ENCODE measurements around the gene PCSK1.
"Not testable (repeated sequence)": the region's sequence is repeated elsewhere in the genome, so short reads cannot be mapped to it uniquely, and the experiment has no call there.

The PCSK1 gene

DNA sequence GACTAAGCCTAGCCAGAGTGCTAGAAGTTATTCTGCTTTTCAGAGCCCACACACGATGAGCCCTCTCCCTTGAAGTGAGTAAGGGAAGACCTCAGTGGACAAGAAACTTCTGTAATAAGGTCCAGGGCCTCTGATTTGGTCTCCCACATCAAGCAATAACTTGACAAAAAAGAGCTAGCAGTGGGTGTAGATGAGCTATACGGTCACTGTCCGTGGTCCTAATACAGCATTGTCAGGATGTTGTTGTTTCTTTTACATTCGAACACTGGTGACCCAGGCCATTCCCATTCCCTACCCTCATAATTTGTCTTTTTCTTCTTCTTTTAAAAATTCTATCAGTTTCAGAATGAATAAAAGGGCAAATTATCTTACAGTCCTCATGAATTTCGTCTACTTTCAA, 5.2 kb downstream of the PCSK1 start:
- no peak for DNase-seq

DNA sequence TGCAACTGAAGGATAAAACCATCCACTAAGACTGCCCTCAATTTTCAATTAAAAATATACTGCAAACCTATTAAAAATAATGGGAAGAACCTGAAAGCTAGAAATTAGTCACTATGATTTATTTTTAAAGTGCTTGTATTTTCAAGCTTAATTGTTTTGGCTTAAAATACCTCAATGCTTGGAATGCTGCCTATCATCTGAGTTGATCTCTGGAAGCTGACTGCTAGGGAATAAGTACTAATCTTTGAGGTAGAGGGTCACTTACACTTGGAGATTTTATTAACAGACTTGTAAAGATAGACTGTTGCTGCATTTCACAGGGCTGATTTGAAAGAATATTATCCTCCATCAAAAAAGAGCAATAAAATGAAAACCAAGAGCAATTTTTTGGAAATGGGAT, 6.2 kb downstream of the PCSK1 start:
- DNase-seq: no peak

DNA sequence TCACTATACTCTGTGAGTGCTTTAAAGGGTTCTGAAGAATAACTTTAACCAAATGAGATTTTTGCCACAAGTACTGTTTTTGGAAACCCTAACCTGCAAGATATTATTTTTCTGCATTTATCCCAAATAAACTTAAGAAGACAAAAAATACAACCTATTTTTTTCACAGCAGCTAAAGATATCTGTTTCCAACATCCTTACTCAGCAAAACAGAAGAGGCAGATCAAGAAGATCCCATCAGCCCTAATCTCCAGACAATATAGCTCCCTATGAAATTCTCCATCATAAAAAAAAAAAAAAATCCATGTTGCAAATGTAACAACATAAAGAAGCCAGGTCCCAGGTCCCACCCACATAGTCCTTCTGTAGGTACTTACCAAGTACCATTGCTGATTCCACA, 7.6 kb downstream of the PCSK1 start:
- DNase-seq: no peak

DNA sequence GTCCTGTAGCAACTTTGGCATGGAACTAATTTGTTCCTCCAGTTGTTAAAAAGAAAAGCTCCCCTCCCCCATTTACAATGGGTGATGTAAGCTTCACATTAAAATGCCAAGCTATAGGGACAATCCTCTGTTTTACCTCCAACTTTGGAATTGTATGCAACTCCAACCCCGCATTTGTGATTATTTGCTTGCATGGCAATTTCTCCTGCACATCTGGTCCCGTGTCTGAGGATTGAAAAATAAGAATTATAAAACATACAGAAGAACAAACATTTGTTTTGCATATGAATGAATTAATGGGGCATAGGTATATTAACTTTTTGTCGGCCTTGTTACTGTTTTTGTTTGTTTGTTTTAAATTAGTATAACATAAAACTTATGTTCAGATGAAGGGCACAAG, 17.2 kb downstream of the PCSK1 start:
- DNase-seq: no peak

DNA sequence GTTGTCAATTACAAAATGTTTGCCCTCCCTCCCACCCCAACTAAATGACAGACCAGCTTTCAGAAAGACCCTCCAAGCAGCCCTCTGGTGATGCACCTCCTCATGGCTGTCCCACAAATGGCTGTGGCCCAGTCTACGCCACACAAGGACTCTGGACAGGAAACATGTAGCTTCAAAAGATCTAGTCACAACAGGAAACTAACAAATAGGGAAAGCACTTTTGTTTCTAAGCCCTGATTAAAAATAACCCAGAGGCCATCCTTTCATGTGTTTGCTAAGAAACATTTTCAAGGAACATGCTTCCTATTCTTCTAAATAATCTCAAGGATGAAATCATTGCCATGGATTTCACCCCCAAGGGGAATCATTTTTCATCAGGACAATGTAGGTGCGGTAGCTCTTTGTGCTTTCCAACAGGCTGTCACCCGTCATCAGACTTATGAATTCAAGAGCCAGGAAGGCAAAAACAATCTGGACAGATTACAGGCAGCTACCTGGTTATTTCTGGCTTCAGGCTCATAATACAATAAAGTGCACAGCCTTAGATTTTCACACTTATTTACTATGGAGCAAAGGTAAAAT, 20.1 kb downstream of the PCSK1 start:
- no peak for DNase-seq

DNA sequence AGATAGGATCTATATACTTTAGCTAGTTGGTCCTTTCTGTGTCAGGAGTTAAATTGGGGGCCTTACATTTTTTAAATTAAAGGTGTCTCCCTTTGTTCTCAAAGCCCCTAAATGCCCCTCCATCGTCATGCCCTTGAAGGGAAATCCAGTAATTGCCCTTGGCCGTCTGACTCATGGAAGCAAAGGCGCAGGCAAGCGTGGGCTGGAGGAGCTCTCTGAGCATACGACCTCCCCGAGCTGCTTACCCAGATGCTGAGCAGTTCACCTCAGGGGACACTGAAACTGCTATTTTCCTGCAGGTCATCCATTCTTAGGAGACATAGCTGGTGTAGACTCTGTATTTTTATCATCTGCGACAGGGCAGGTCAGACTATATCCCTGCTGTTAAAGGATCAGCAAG, 23.0 kb downstream of the PCSK1 start:
- DNase-seq: no peak

DNA sequence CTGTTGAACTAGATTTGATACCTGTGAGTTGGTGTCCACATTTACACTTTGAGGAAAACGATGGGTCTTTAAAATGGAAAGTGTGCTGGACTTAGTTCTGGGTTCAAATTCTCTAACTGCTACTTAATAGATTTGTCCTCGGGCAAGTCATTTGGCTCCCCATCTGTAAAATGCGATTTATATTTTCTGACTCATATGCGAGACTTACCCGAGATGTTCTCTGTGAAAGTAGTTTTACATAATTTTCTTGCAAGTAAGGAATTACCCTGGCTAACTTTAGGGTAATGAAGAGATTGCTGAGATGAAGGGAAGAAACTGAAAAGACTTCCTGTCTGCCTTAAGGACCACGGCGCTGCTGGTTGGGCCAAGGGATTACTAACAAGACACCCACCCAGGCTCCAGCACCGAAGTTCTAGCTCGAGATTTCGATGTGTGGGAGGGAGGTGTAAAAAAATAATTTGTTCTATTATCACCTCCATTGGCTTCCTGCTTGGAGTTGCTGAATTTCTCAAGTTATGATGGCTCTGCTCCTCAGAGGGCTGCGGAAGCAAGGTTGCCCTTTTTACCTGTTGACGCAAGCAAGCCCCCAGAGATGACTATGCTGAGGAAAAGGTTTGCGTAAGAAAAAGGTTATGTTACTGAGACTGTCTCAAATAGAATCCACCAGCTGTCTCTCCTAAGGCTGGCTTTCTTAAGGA, 24.1 kb downstream of the PCSK1 start:
- peak in 1 of 51 donors; percentile 36 for DNase-seq

DNA sequence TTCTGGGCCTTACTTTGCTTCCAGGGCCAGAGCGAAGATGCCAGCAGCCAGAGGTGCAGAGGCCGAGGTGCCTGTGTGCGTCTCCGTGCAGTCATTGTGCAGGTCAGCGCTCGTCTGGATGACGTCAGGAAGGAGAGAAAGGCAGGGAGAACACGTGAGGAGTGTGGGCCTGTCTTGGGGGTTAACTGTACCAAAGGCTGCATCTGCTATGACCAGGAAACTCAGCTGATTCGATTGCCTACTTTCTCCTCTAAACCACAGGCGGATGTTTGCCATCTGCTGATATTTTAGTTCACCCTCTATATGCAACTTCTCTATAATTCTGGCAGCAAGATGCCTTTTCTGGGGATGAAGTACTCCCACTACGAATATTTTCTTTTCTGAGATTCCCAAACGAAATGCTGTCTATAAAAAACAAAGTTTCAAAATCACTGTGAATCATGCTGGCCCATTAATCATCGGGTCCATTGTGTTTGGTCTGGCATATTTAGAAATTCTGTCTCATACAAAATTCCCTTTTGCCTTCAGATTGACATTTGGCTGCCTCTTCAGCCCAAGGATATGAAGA, 24.8 kb downstream of the PCSK1 start:
- no peak for DNase-seq

DNA sequence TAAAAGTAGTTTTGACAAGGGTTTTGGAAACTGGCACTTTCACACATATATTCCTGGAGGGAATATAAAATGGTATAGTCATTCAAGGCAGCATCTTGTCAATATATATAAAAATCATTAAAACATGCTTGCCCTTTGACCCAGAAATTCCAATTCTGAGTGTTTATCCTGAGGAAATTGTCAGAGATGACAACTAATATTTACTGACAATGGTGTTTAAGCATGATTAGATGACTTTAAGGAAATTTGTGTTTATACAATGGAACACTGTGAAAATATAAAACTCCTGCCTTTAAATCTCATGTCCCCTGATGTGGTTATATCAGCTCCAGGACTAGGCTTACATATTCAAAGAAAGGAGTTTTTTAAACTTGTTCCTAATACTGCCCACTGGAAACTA, 25.6 kb downstream of the PCSK1 start:
- DNase-seq: no peak

DNA sequence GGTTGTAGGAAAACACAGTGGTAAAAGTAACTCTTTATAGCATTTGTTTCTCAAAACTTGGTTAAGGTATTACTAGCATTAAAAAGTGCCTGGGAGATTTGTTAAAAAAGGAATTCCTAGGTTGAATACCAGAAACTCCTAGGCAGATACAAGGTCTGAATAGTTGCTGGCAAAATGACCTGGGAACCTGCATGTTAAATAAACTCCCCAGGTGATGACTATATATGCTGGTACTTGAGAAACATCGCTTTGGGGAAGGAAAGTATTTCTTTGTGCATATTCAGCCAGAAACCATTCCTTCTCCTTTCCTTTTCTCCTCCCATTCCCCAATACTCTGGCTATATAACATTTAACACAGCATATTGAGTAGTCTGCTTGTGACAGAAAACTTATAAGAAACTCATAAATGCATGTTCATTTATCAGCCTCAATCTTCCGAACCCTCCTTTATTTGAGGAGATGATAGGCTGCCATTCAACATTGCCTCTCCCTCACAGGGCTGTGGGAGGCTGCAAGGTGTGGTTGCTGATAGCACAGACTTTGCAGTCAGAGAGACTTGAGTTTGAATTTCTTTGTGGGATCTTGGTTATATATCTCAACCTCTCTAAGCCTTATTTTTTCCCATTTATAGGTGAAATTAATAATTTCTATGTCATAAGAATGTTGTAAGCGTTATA, 28.7 kb downstream of the PCSK1 start:
- no peak for DNase-seq

DNA sequence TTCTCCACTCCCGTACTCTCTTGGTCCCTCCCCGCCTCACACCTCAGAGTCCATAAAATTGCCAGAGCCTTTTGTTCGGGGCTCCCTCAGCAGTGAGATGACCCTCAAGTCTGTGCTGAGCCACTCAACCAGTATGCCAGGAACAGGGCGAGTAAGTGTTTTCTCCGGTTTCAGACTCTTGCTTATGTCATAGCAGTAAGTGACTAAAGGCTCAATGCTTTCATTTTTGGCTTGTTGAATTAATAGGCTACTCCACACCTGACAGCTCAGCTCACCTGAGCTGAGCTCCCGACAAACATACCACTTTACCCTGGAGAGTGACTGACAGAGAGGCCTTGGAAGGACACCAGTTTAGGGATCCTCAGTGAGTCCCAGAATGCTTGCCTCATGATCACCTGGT, 30.5 kb downstream of the PCSK1 start:
- DNase-seq: no peak

DNA sequence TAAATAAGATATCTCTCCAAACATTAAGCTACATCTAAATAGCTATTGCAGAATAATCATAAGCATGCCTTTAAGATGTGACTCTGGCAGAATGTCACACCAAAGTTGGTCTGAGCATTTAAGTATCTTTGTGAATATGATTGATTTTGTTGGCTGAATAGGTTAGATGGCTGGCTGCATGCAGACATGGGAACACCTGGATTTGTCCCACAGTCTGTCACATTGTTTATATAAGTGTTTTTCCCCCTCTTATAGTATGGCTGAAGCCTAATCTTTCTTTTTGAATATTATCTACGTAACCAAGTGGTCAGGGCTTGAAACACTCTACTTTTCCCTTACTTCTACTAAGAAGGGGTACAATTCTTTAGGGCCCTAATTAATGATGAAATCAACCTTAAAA, 36.2 kb downstream of the PCSK1 start:
- DNase-seq: no peak

DNA sequence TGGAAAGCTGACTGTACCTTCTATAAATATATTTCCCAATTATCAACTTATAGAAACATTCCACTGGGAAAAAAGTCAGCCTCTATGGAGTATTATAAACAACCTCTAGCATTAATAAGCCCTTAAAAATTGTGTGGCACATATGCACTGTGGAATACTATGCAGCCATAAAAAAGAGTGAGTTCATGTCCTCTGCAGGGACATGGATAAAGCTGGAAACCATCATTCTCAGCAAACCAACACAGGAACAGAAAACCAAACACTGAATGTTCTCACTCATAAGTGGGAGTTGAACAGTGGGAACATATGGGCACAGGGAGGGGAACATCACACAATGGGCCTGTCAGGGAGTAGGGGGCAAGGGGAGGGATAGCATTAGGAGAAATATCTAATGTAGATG, 37.8 kb downstream of the PCSK1 start:
- DNase-seq: not testable (repeated sequence)

DNA sequence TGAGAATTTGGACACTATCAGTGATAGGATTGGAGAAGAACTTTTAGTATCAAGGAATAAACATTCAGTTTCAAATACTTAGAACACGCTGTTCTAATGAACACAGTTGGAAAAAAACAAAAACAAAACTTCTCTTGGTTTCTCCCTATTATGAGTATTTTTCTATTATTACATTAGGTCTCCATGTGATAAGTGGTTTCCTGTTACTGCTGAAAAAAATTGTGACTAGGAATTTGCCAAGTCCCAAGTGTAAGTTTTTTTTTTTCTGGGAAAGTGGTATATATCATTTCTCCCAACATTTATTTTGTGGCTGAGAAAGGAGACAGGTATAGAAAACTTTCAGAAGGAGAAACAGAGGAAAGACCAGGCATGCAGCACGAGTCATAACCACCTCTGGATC, 41.1 kb downstream of the PCSK1 start:
- no peak for DNase-seq

DNA sequence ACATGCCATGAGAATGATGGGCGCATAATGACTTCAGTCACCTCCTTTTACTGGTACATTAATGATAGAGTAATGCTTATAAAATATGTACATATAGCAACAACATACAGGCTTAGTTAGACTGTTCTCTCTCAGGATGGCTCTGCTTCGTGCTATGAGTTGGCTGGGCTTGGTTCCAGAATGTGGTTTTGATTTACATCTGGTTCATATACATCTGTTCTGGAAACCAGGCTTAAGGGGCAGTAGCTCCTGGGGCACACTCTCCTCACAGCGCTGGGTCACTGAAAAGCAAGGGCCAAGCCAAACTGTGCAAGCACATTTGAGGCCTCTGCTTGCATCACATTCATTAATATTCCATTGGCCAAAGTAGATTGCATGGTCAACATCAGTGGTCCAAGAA, 44.9 kb downstream of the PCSK1 start:
- DNase-seq: no peak

DNA sequence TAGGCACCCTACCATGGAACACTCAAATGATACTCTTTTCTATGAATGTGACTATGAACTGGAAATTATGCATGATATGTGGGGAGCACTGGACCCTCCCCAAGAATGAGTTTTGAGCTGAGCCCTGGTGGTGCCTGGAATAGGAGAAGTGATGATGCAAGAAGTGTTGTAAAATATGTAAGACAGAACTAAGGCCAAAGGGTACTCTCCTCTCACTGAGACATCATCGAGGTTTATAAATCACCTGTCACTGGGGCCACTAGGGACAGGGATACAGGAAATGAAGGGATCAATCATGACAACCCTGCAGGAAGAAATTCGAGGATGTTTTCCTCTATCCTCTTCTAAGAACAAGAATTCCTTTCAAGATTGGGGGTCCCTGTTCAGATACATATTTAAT, 45.4 kb downstream of the PCSK1 start:
- DNase-seq: no peak

DNA sequence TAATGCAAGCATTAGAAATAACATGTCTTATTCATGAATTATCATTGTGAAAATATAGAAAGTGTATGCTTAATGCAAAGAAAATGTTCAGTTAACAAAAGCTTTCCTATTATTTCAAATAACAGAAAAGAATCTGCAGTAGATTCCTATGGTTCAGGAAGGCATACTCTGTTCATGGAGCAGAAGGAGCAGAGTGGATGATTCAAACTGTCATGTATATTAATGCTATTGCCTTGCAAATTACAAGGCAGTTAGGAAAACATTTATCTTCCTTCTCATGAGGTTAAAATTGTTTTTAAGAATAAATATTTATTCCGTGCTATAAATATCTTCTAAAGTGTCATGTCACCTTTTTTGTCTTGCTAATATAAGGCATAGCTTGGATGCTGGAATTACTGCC, 47.5 kb downstream of the PCSK1 start:
- DNase-seq: no peak

DNA sequence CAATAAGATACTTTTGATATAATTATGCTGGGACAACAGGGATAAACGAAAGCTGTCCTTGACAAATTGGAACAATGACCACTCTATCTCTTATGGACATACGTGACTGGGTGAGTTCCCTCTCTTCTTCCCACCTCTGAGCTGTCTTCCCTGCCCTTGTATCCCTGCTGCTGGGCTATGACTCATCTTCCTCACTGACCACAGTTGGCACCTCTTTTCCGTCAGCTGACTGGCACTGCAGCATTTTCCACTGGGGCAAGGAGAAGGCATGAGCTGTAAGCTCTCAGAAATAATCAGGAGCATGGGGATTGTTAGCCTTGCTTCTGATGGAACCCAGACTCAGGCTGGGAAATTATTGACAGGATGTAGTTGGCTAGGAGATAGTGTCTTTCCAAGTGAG, 48.7 kb downstream of the PCSK1 start:
- peak in 16 of 51 donors; percentile 0 to 56 (median 4) for DNase-seq

DNA sequence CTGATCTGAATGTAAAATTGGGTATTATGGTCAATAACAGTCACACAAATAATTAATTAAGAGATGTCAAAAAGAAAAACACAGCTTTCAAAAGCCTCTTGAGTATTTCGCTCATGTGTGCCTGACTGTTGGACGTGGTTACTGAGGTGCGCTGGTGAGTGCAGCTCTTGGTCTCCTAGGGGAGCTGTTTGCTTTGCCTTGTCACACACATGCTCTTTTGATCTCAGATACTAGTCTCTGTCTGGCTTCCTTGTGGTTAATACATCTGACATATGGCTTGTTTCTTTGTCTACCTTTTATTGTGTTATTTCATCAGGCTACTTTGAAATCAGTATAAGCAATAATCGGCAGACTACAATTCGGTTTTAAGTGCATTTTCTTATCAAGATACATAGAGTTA, 51.5 kb downstream of the PCSK1 start:
- DNase-seq: no peak

DNA sequence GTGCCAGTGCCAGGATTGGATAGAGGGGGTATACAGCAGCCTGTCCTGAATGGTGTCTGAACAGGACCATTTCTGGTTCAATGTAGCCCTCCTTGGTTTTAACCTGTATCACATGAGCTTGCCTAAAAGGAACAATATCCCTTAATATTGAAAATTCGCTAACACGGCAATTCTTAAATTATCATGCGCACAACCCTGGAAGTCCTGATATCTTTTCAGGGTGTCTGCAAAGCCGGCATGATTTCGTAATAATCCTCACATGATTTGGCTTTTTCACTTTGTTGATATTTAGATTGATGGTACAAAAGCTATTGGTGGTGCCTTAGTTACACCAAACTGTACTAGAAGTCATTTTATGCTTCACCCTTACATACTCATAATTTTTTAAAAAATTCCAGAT, 53.2 kb downstream of the PCSK1 start:
- no peak for DNase-seq

DNA sequence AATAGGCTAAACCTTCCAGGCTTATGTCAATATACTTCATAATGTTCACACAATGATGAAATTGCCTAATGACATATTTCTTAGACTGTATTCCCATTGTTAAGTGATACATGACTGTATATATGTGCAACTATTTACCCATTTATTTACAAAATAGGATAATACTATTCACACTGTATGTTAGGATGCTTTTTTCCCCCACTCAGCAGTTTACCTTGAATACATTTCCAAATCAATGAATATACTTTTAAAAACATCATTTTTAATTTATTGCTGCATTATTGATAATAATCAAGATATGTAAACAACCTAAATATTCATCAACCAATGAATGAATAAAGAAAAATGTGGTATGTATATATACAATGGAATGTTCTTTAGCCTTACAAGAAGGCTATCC, 55.5 kb downstream of the PCSK1 start:
- DNase-seq: no peak

DNA sequence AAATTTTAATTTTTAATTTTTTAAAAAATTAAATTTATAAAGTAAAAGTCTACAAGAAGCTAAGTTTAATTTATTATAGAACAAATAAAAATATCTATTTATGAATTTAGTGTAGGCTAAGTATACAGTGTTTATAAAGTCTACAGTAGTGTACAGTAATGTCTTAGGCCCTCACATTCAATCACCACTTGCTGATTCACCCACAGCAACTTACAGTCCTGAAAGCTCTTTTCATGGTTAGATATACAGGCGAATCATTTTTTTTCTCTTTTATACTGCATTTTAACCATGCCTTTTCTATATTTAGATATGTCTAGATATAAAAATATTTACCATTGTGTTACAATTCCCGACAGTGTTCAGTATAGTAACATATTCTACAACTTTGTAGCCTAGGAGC, 55.9 kb downstream of the PCSK1 start:
- DNase-seq: no peak

DNA sequence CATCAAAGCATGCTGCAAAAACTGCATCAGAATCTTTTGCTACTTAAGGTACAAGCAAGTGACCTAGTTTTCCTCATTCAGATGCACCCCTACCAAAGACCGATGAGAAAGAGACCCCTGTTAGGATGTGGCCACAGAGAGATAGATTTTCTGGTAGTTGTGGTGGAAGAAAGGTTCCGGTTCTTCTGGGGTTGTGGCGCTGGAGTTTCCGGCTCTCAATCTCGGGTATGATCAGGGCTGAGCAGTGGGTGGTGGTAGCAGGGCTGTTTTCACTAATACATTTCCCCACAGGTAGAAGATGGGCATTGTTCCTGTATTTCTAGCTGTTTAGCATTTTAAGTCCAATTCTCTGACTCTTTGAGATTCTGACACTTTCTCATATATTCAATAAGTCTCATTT, 58.4 kb downstream of the PCSK1 start:
- no peak for DNase-seq

Measured in hypothalamus (tissue), 51 donors.